ENCODE measurements around the gene ARSI. TPM values are rescaled to one million over a fixed set of nuclear protein-coding genes. Genes with fewer than 3 reads are reported as not detected.

ARSI gene
- polyA plus RNA-seq, 1 of the 3 experiments (the other 2 are of a cell fraction) = 0.20 TPM

DNA sequence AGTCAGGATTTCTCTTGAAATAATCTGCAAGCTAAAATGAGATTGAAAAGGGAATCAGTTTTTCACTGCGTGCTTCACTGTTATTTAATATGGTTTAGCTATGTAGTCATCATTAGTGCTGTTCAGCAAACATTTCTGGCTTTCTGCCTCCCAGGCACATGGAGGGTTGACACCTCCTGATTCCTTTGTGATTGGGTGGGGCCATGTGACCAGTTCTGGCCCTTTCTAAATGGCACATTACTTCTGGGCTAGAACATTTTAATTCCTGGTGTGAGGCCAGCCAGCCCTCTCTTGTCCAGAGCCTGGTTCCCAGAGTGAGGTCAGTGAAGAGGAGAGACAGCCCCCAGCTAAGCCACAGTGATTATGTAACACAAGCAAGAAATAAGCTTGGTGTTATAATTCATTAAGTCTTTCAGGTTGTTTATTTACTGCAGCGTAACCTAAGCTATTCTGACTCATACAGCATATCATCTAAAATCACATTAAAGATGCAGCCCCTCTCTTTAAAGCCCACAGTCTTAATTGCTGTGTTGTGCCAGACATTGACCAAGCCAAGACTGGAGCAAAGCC, 17.4 kb upstream of the ARSI start:
- ChIA-PET CTCF (interaction anchor here (1.1 to 2.1 kb wide), 5 partner anchors 15 to 74 kb away, joined by 3 to 6 read pairs (median 4); no protein-coding TSS in a partner anchor), POLR2A (no interaction called here)
- Histone ChIP-seq H3K27ac (ENCODE audit: low read depth in 2 of 2, low read length in 1 of 2) (peak overlapping the region; percentile 55 to 99), H3K79me2 (ENCODE audit: insufficient read depth) (no peaks in the 10 kb centered on the region), H3K27me3 (ENCODE audit: insufficient read depth) (no peaks in the 10 kb centered on the region), H3F3A (replicated peaks; ENCODE audit: insufficient read depth) (peaks cover 34% of the 10 kb centered on the region), H3K36me3 (replicated peaks in 1 of 2; ENCODE audit: control insufficient read depth in 1 of 2, insufficient read depth in 2 of 2, low read length in 1 of 2) (no peaks in the 10 kb centered on the region), H3K4me1 (ENCODE audit: control insufficient read depth in 1 of 2, insufficient read depth in 2 of 2, low read depth in 1 of 2, low read length in 1 of 2) (peaks cover 27% of the 10 kb centered on the region in 2 experiments), H3K9me2 (no peaks in the 10 kb centered on the region), H2AFZ (ENCODE audit: low read depth) (no peak overlapping the region), H3K4me3 (ENCODE audit: low read depth in 2 of 2, low read length in 1 of 2) (no peak overlapping the region), H3K4me2 (no peak overlapping the region), H3K9me3 (no peaks in the 10 kb centered on the region), H4K20me1 (ENCODE audit: insufficient read depth) (no peaks in the 10 kb centered on the region), H3K9ac (peak overlapping the region; percentile 17; the same call in 1 of the 2 replicates)
- DNase-seq = no peak
- WGBS (ENCODE audit: low lambda C conversion rate) = 33% methylated on average over 2 of the region's 2 CpGs
- TF ChIP-seq RFX5 (IDR thresholded peaks at IDR 0.05; ENCODE audit: low read length) = no peak
- no peak for TF ChIP-seq TAF1 (IDR thresholded peaks at IDR 0.05; ENCODE audit: borderline replicate concordance, low read depth, low read length)
- no peak for TF ChIP-seq RCOR1 (IDR thresholded peaks at IDR 0.05; ENCODE audit: low read length)
- no peak for TF ChIP-seq PBX3 (IDR thresholded peaks at IDR 0.05)
- TF ChIP-seq FOXJ3 (CRISPR knock-in tag; IDR thresholded peaks at IDR 0.05) = no peak
- TF ChIP-seq CHD2 (IDR thresholded peaks at IDR 0.05; ENCODE audit: low read length, partially characterized antibody) = no peak
- TF ChIP-seq, protein P1, sequence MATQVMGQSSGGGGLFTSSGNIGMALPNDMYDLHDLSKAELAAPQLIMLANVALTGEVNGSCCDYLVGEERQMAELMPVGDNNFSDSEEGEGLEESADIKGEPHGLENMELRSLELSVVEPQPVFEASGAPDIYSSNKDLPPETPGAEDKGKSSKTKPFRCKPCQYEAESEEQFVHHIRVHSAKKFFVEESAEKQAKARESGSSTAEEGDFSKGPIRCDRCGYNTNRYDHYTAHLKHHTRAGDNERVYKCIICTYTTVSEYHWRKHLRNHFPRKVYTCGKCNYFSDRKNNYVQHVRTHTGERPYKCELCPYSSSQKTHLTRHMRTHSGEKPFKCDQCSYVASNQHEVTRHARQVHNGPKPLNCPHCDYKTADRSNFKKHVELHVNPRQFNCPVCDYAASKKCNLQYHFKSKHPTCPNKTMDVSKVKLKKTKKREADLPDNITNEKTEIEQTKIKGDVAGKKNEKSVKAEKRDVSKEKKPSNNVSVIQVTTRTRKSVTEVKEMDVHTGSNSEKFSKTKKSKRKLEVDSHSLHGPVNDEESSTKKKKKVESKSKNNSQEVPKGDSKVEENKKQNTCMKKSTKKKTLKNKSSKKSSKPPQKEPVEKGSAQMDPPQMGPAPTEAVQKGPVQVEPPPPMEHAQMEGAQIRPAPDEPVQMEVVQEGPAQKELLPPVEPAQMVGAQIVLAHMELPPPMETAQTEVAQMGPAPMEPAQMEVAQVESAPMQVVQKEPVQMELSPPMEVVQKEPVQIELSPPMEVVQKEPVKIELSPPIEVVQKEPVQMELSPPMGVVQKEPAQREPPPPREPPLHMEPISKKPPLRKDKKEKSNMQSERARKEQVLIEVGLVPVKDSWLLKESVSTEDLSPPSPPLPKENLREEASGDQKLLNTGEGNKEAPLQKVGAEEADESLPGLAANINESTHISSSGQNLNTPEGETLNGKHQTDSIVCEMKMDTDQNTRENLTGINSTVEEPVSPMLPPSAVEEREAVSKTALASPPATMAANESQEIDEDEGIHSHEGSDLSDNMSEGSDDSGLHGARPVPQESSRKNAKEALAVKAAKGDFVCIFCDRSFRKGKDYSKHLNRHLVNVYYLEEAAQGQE (IDR thresholded peaks at IDR 0.05; ENCODE audit: low read depth, low read length) = no peak
- TF ChIP-seq GABPA (IDR thresholded peaks at IDR 0.05; ENCODE audit: low read depth) = no peak
- no peak for TF ChIP-seq NRF1 (IDR thresholded peaks at IDR 0.05; ENCODE audit: low read depth, low read length)
- peak; percentile 20; the same call in 1 of the 2 replicates for TF ChIP-seq USF2 (IDR thresholded peaks at IDR 0.05; ENCODE audit: borderline replicate concordance, low read depth, low read length)
- no peak for TF ChIP-seq RAD21 (IDR thresholded peaks at IDR 0.05; ENCODE audit: low read length)
- no peak for TF ChIP-seq NFIC (IDR thresholded peaks at IDR 0.05; ENCODE audit: borderline replicate concordance)
- TF ChIP-seq POLR2AphosphoS5 (IDR thresholded peaks at IDR 0.05; ENCODE audit: low read depth, low read length) = no peak
- no peak for TF ChIP-seq ELF1 (IDR thresholded peaks at IDR 0.05)
- TF ChIP-seq JUND (IDR thresholded peaks at IDR 0.05) = no peak
- no peak for TF ChIP-seq TEAD4 (IDR thresholded peaks at IDR 0.05; ENCODE audit: borderline replicate concordance, insufficient read depth)
- TF ChIP-seq FOSL2 (IDR thresholded peaks at IDR 0.05; ENCODE audit: borderline replicate concordance, low read depth) = 0 out of 2 replicates have a peak, but pooled peaks have one; percentile 2
- TF ChIP-seq EP300 (IDR thresholded peaks at IDR 0.05; ENCODE audit: borderline replicate concordance in 1 of 2, low read depth in 1 of 2, low read length in 1 of 2) = no peak
- no peak for TF ChIP-seq FOXM1 (IDR thresholded peaks at IDR 0.05; ENCODE audit: low read depth)
- no peak for TF ChIP-seq EZH2phosphoT487 (IDR thresholded peaks at IDR 0.05; ENCODE audit: borderline replicate concordance, low read depth)
- no peak for TF ChIP-seq IRF3 (IDR thresholded peaks at IDR 0.05; ENCODE audit: low read depth, low read length)
- TF ChIP-seq SMC3 (IDR thresholded peaks at IDR 0.05; ENCODE audit: low read depth, low read length) = no peak
- TF ChIP-seq RXRA (IDR thresholded peaks at IDR 0.05; ENCODE audit: borderline replicate concordance, low read depth) = peak; percentile 12; the same call in 1 of the 2 replicates
- TF ChIP-seq, protein P2, sequence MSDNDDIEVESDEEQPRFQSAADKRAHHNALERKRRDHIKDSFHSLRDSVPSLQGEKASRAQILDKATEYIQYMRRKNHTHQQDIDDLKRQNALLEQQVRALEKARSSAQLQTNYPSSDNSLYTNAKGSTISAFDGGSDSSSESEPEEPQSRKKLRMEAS (IDR thresholded peaks at IDR 0.05; ENCODE audit: low read depth) = peak; percentile 68
- no peak for TF ChIP-seq GATA2 (CRISPR knock-in tag; IDR thresholded peaks at IDR 0.05)
- TF ChIP-seq, protein P3, sequence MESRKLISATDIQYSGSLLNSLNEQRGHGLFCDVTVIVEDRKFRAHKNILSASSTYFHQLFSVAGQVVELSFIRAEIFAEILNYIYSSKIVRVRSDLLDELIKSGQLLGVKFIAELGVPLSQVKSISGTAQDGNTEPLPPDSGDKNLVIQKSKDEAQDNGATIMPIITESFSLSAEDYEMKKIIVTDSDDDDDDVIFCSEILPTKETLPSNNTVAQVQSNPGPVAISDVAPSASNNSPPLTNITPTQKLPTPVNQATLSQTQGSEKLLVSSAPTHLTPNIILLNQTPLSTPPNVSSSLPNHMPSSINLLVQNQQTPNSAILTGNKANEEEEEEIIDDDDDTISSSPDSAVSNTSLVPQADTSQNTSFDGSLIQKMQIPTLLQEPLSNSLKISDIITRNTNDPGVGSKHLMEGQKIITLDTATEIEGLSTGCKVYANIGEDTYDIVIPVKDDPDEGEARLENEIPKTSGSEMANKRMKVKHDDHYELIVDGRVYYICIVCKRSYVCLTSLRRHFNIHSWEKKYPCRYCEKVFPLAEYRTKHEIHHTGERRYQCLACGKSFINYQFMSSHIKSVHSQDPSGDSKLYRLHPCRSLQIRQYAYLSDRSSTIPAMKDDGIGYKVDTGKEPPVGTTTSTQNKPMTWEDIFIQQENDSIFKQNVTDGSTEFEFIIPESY (IDR thresholded peaks at IDR 0.05; ENCODE audit: borderline replicate concordance, low read depth) = no peak
